GM12864 (cell line): ENCODE measurements around the gene DDX47.

ENCODE experiments used
- DNase-seq: peaks from one replicate; pipeline ENCODE4 v3.0.0-alpha.2; 2011; ENCODE audit warnings: low read depth
- H3K4me3 ChIP-seq: 2 replicates; pipeline ENCODE4 v1.5.1; 2011; ENCODE audit warnings: mild to moderate bottlenecking, low read depth, low read length, control low read depth
- TF ChIP-seq, protein P1 (sequence below): IDR thresholded peaks from 2 replicates; pipeline ENCODE4 v1.5.1; 2011; ENCODE audit warnings: low read depth, mild to moderate bottlenecking, moderate library complexity, low read length, control low read depth, inconsistent platforms; ENCODE audit errors: missing control alignments

The DDX47 gene

DNA sequence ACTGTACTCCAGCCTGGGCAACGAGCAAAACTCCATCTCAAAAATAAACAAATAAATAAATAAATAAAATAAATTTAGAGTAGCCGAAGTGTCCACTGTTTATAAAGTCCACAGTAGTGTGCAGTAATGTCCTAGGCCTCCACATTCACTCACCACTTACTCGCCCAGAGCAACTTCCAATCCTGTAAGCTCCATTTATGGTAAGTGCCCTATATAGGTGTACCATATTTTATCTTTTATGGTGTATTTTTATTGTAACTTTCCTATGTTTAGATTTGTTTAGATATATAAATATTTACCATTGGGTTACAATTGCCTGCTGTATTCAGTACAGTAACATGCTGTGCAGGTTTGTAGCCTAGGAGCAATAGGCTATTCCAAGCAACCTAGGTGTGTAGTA is 40.3 kb downstream of the DDX47 start:
- H3K4me3 ChIP-seq, result no peak overlapping the region
- TF ChIP-seq, protein P1, sequence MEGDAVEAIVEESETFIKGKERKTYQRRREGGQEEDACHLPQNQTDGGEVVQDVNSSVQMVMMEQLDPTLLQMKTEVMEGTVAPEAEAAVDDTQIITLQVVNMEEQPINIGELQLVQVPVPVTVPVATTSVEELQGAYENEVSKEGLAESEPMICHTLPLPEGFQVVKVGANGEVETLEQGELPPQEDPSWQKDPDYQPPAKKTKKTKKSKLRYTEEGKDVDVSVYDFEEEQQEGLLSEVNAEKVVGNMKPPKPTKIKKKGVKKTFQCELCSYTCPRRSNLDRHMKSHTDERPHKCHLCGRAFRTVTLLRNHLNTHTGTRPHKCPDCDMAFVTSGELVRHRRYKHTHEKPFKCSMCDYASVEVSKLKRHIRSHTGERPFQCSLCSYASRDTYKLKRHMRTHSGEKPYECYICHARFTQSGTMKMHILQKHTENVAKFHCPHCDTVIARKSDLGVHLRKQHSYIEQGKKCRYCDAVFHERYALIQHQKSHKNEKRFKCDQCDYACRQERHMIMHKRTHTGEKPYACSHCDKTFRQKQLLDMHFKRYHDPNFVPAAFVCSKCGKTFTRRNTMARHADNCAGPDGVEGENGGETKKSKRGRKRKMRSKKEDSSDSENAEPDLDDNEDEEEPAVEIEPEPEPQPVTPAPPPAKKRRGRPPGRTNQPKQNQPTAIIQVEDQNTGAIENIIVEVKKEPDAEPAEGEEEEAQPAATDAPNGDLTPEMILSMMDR, result no peak
- DNase-seq, result no peak

DNA sequence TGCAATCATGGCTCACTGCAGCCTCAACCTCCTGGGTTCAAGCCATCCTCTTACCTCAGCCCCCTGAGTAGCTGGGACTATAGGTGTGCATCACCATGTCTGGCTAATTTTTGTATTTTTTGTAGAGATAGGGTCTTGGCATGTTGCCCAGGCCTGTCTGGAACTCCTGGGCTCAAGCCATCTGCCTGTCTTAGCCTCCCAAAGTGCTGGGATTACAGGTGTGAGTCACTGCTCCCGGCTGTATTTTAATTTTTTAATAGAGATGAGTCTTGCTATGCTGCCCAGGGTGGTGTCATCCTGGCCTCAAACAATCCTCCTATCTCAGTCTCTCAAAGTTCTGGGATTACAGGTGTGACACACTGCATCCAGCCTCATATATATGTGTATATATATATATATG is 46.5 kb downstream of the DDX47 start:
- TF ChIP-seq, protein P1, result no peak
- no peak for DNase-seq
- no peak overlapping the region for H3K4me3 ChIP-seq

DNA sequence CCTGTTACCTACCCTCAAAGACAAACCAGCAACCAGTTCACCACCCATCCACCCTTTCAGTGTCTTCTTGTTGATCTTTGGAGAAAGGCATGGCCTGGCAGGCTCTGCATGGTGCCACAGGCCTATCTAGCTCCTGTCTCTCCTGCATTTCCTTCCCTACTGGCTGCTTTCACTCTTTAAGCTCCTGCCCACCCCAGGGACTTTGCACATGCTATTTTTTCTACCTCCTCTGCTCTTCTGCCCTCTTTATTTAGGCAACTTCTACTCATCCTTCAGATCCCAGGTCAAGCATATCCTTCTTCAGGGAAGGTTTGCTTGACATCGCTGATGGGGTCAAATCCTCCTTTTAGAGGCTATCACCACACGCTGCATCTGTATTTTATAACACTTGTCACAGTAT is 51.1 kb downstream of the DDX47 start:
- DNase-seq, result no peak
- TF ChIP-seq, protein P1, result no peak
- H3K4me3 ChIP-seq, result no peak overlapping the region

DNA sequence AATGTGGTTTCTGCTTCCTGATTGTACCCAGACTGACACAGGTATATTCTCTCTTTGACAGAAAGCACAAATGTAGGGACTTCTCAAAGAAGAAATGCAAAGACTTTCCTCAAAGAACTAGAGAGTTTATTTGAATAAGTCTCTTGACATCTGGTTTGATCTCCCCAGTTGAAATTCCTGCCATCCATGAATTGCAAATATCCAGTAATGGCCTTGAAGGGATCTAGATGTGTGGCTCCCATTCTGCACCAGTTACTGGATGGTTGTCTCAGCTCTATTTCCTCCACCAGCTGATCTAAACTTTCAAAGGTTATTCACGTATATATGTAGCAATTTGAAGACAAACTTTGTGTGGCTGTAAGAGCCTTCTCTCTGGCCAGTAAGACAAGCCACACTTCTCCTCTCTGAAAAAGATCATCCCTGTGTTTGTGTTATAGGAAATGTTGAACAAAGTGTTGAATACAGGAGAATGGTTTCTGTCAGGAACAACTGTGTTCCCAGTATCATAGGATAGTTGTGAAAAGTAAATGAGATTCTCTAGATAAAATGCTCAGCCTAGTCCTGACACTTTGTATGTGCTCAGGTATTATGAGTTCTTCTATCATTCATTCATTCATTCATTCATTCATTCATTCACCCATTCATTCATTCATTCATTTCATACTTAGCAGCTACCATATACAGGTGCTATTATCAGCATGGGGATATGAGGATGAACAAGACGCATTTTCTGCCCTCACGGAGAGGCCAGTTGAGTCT is 55.5 kb downstream of the DDX47 start:
- DNase-seq, result no peak
- TF ChIP-seq, protein P1, result no peak
- no peak overlapping the region for H3K4me3 ChIP-seq

DNA sequence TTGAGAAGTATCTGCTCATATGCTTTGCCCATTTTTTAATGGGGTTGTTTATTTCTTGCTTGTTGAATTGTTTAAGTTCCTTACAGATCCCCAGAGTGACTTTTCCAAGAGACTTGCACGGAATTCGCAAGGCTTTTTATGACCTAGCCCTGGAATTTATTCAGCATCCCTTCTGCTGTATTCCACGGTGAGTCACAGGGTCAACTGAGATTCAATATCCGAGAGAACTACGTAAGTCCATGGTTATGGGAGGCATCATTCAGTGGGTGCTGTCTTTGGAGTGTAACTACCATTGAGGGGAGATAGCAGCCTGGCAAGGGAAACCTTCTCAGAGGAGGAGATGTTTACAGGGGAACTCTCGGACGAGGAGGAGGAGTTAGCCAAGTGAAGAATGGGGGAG is 57.3 kb downstream of the DDX47 start:
- DNase-seq, result no peak
- TF ChIP-seq, protein P1, result no peak

DNA sequence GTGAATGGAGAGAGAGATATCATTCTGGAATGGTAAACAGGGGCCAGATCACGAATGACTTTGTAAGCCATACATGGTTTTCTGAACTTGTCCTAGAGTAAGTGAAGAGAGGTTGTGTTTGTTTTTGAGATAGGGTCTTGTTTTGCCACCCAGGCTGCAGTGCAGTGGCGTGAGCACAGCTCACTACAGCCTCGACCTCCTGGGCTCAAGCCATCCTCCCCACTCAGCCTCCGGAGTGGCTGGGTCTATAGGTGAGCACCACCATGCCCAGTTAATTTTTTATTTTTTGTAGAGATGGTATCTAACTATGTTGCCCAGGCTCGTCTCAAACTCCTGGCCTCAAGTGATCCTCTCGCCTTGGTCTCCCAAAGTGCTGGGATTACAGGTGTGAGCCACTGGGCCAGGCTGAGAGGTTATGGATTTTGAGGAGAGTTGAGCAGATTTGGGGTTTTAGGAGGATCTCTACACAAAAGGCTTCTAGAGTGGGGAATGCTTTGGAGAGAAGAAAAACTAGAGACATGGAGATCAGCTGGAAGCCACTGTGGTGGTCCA is 58.5 kb downstream of the DDX47 start:
- no peak for DNase-seq
- TF ChIP-seq, protein P1, result no peak
- H3K4me3 ChIP-seq, result no peak overlapping the region

More for the DNA sequence above, 57.3 kb downstream of the DDX47 start:
- no peak overlapping the region for H3K4me3 ChIP-seq
